NCI-H2227 treated with DMSO at 0.1 percent for 48 hours (cell line): Measurements from ENCODE around the gene C7.

Experiments
- DNase-seq: peaks from one replicate; lab custom pipeline; 2025; lab: John Stamatoyannopoulos, UW

The C7 gene

GRCh38 chr5:40916226-40916625 lies 6.9 kb downstream of the C7 start:
- no peak for DNase-seq

GRCh38 chr5:40928886-40929448 lies 19.7 kb downstream of the C7 start:
- DNase-seq: no peak

- no peak for DNase-seq
Measured at GRCh38 chr5:40932766-40933165, 23.5 kb downstream of the C7 start.

- DNase-seq: no peak
Measured at GRCh38 chr5:40937075-40937474, 27.8 kb downstream of the C7 start.

- DNase-seq: no peak
Measured at GRCh38 chr5:40939753-40940152, 30.5 kb downstream of the C7 start.

- DNase-seq: peak; percentile 23
Measured at GRCh38 chr5:40945111-40945510, 35.8 kb downstream of the C7 start.

- no peak for DNase-seq
Measured at GRCh38 chr5:40955313-40955712, 46.0 kb downstream of the C7 start.

- no peak for DNase-seq
Measured at GRCh38 chr5:40957048-40957447, 47.8 kb downstream of the C7 start.

GRCh38 chr5:40958811-40959210 lies 49.5 kb downstream of the C7 start:
- DNase-seq: no peak

- DNase-seq: no peak
Measured at GRCh38 chr5:40960037-40960436, 50.7 kb downstream of the C7 start.

- DNase-seq: no peak
Measured at GRCh38 chr5:40962207-40962955, 53.1 kb downstream of the C7 start.

- no peak for DNase-seq
Measured at GRCh38 chr5:40972434-40972833, 63.1 kb downstream of the C7 start.

- no peak for DNase-seq
Measured at GRCh38 chr5:40973364-40974004, 64.2 kb downstream of the C7 start.

GRCh38 chr5:40976041-40976440 lies 66.7 kb downstream of the C7 start:
- DNase-seq: no peak

- no peak for DNase-seq
Measured at GRCh38 chr5:40976836-40977235, 67.5 kb downstream of the C7 start.

GRCh38 chr5:40981420-40981819 lies 72.1 kb downstream of the C7 start:
- no peak for DNase-seq

- no peak for DNase-seq
Measured at GRCh38 chr5:40983781-40984180, 74.5 kb downstream of the C7 start.

GRCh38 chr5:40984884-40985283 lies 75.6 kb downstream of the C7 start:
- no peak for DNase-seq

- DNase-seq: peak; percentile 49
Measured at GRCh38 chr5:40985501-40985900, 76.2 kb downstream of the C7 start.

- no peak for DNase-seq
Measured at GRCh38 chr5:40986666-40987065, 77.4 kb downstream of the C7 start.

- no peak for DNase-seq
Measured at GRCh38 chr5:40987349-40987748, 78.1 kb downstream of the C7 start.

- no peak for DNase-seq
Measured at GRCh38 chr5:40988746-40989510, 79.6 kb downstream of the C7 start.
